ENCODE data around the gene POLA1.
A peak's percentile ranks its signal among the peaks of the same experiment; 100 is the strongest.
"Not testable (repeated sequence)": the region's sequence is repeated elsewhere in the genome, so short reads cannot be mapped to it uniquely, and the experiment has no call there.

The POLA1 gene

GRCh38 chrX:24693453-24694202 lies at the start of gene POLA1:
POLA1 (plus strand) TSS chrX:24693918; CDS start chrX:24693962, 44 bp downstream.
- peak; percentile 92 for DNase-seq (ENCODE audit: low spot score)

DNA sequence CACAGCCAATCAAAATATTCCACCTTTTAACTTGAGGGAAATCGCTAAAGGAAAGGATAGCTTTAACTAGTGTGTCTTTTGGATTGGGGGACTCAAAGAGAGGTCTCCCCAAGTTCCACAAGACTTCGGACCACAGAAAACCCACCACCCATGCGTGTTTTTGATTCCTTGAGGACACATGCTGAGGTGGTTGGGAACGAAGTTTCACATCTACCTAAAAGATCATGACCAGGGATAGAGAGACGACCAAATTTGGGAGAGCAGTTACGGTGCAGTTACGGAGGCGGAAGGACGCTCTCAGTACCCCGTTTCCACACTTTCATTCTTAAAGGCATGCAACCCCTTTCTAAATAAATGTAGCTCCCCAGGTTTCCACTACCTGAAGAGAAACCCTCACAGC lies 47.7 kb upstream of the POLA1 start:
- no peak for DNase-seq (ENCODE audit: low spot score)

- DNase-seq (ENCODE audit: low spot score): peak; percentile 34
Observed at GRCh38 chrX:24646745-24647182, 47.0 kb upstream of the POLA1 start.

DNA sequence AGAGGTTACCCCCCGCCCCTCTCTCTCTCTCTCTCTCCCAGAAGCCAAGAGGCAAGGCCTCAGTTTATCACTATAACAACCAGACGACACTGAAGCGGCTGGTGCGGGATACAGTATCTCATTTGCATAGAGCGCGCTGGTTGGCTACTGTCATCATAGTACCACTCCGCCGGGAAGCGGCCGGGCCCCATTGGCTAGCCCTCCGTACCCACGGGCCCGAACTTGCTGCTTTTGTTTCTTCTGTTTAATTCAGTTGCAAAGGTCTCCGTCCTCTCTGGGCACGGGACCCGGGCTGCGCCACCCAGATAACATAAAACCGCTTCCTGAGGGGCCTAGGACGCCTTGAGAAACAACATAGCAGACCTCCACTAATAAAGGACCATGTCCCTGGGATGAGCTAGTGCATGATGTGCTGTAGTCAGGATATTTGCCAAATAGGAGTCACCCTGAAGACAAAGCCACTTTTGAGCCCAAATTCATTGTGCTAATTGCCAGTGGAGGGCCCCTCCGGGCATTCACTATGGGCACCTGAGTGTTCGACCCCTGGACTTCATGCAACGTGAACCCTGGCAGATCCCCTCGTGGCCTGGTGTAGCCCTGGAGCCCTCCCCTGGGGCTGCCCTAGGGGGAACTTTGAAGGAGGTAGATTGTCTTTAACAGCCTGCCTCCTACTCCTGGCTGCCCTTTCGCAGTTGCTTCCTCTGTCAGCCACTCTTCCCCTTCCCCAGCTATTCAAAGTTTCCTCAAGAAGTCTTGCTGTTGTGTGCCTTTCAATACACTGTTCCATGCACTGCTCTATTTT lies 46.3 kb upstream of the POLA1 start, which contains the start of gene PCYT1B:
Gene PCYT1B, minus strand, starts transcription at position 91 of the 802 bp plus-strand sequence. CDS start 242 bp downstream, outside the sequence.
- peak; percentile 59 for DNase-seq (ENCODE audit: low spot score)

- no peak for DNase-seq (ENCODE audit: low spot score)
Observed at GRCh38 chrX:24648495-24648894, 45.2 kb upstream of the POLA1 start.

DNA sequence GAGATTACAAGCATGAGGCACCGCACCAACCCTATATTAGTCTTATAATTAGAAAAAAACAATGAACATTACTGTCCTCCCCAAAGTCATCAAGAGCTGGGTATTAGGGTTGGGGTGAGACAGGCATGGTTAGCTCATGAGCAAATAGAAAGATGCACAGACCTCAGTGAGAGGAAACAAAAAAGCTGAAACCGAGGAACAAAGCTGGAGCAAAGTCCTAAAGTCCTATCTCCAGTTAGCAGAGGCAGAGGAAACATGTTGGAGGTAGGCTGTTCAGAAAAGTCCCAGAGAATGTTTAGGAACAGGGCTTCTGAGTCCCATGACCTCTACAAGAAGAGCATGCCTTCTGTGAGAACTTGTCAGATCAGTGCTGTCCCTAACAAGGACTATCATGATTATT lies 41.9 kb upstream of the POLA1 start:
- no peak for DNase-seq (ENCODE audit: low spot score)

DNA sequence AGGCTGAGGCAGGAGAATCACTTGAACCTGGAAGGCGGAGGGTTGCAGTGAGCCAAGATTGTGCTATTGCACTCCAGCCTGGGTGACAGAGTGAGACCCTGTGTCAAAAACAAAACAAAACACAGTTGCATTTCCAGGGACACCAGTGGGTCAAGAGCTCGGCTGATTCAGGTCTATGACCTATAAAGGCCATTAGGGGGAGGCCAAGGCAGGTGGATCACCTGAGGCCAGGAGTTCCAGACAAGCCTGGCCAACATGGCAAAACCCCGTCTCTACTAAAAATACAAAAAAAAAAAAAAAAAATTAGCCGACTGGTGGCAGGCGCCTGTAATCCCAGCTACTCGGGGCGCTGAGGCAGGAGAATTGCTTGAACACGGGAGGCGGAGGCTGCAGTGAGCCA lies 38.0 kb upstream of the POLA1 start:
- not testable (repeated sequence) for DNase-seq (ENCODE audit: low spot score)

DNA sequence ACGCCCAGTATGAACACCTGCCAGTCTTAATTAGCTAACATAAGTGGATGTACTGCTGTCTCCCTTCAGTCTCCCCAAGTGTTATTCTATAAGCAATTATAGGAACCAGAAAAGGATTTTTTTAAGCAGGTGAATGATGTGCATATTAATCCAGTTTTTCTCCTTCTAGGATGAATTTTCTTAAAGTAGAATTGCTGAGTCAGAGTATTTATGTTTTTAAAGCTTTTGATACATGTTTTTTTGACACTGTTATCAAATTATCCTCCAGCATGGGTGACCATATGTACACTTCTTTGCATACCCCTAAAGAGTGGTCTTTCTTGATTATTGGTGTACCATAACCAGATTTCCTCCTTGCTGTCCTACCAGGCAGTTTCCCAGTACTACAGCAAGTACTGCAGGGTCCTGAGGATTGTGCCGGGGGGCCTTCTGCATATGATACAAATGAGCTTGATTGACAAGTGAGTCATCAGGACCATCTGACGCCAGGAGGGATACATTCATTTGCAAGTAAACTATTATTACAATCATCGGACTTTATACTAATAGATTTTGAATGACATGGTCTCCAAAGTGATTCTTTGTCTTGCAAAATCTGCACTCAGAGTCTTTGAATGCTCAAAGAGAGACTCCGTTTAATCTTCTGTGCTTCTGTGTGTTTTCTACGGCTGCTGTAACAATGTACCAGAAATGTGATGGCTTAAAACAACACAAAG lies 35.9 kb upstream of the POLA1 start:
- no peak for DNase-seq (ENCODE audit: low spot score)

- no peak for DNase-seq (ENCODE audit: low spot score)
Observed at GRCh38 chrX:24658421-24658820, 35.3 kb upstream of the POLA1 start.

- DNase-seq (ENCODE audit: low spot score): no peak
Observed at GRCh38 chrX:24659106-24659505, 34.6 kb upstream of the POLA1 start.

DNA sequence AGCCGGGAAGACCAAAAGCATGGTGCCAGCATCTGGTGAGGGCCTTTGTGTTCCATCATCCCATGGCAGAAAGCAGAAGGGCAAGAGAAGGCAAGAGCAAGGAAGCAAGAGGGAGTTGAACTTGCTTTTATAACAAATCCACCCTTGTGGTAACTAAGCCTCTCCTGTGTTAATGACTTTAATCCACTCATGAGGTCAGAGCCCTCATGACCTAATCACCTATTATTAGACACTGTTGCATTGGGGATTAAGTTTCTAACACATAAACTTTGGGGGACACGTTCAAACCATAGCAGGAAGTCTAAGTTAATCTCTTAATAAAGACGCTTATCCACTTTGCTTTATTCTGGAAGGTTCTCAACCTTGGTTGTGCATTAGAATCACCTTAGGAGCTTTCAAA lies 34.1 kb upstream of the POLA1 start:
- DNase-seq (ENCODE audit: low spot score): no peak

DNA sequence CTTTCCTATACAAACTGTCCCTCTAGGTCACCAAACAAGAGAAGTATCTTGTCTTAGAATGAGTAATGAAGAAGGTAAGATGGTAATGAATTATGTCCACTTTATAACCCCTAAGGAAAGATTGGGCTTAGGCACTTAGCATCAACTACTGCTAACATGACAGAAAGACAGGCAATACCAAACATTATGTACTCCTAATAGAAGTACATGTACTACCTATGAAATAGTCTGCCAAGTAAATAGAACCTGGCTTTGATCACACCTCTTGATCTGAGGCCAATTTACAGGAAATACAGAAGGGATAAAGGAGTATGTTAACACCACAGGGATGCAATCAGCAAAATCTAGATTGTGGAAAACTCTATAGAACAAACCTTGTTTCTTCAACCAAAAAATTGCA lies 32.4 kb upstream of the POLA1 start:
- no peak for DNase-seq (ENCODE audit: low spot score)

- DNase-seq (ENCODE audit: low spot score): no peak
Observed at GRCh38 chrX:24662352-24662751, 31.4 kb upstream of the POLA1 start.

DNA sequence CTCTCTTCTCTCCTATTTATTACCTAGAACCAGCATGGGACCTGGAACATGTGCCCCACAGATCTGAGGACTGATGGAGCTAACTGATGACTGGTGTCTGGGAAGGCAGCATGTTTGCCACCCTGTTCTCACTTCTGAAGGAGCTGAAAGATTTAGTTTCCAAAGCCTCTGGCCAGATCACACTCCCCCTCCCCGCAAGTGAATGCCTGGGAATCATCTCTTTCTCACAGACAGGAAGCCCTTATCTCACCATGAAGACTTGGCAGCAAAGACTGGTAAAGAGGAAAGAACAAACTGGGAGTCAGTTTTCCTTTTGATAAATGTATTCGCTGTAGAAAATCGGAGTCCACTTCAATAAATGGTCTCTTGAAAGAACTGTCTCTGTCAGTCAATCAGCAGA lies 25.6 kb upstream of the POLA1 start:
- no peak for DNase-seq (ENCODE audit: low spot score)

DNA sequence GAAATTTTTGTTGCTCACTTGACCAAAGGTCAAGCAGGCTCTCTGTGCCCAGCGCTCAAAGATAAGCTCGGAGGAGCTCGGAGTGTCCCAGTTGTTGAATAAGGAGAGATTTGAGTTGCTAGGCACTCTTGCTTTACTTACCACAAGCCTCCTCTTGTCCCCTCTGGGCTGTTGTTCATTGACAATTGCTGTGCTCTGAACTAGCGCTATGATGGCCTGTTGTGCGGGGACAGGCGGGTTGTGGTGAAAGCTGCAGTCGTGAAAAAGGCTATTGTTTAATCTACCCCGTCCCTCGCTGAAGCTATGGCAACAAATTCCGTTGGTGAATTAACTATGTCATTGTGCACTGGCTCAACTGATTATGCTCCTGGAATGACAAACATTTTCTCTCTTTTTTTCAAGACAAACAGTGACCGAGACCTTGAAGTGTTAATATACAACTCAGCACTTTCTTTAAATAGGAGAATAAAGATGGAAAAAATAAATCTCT lies 21.0 kb upstream of the POLA1 start:
- peak; percentile 80 for DNase-seq (ENCODE audit: low spot score)

- DNase-seq (ENCODE audit: low spot score): no peak
Observed at GRCh38 chrX:24673424-24673823, 20.3 kb upstream of the POLA1 start.

DNA sequence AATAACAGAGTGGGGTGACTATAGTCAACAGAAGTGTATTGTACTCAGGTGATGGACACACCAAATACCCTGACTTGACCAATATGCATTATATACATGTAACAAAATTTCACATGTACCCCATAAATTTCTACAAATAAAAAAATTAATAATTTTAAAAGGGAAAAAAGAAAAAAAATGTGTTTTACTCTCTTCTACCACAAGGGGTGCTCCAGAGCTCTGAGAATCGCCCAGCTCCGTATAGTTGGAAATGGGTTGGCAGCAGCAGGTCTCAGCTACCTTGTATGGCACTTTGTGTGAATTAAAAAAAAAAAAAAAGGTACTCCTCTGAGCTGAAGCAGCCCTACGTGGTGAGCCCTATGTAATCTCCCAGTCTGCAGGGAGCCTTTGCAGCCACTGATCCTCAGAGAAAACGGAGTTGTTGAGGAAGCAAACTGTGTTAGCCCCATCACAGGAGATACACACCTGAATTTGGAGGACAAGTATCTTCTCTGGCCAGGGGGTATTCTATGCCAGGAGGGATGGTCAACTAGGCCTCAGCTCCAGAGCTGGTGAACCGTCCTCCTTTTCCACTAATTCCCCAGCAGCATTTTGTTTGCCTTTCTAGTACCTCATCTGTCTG lies 17.2 kb upstream of the POLA1 start:
- no peak for DNase-seq (ENCODE audit: low spot score)

DNA sequence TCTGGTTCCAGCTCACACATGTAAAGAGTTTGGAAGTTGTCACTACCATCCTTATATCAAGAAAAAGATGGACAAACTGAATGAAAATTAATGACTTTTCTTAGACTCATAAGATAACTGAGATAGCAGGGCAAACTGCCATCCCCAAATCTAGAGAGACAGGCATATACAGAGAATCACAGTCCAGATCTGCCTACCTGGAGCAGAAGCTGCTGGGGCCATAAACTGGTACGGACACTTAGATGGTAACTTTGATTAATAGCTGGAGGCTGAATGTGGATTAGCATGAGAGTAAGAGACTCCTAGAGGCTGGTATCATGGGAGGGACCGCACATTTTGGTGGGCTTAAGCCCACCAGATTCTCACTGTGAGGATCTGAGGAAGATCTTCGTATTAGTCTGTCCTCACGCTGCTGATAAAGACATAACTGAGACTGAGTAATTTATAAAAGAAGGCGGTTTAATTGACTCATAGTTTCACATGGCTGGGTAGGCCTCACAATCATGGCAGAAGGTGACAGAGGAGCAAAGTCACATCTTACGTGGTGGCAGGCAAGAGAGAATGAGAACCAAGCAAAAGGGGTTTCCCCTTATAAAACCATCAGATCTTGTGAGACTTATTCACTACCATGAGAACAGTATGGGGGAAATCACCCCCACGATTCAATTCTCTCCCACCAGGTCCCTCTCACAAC lies 10.8 kb upstream of the POLA1 start:
- no peak for DNase-seq (ENCODE audit: low spot score)

DNA sequence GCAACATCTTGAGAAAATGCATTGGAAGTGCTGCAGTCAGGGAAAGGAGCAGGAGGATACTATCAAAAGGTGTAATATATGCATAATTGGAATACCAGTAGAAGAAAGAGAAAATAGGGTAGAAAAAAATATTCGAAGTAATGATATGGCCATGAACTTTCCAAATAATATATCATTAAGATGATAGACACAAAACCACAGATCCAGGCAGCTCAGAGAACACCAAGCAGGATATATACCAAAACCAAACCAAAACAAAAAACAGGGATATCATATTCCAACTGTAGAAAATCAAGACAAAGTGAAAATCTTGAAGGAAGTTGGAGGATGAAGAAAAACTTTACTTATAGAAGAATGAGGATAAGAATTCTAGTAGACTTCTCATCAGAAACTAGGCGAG lies 9.7 kb upstream of the POLA1 start:
- no peak for DNase-seq (ENCODE audit: low spot score)

DNA sequence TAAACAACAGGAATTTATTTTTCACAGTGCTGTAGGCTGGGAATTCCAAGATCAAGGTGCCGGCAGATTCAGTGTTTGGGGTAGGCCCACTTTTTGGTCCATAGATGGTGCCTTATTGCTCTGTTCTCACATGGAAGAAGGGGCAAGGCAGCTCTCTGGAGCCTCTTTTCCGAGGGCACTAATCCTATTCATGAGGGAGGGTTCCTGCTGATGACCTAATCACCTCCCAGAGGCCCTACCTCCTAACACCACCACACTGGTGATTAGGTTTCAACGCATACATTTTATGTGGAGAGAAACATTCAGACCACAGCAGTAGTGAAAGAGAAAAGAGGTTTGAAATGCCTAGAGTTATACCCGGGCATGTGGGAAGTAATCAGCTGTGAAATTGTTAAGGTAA lies 1.4 kb upstream of the POLA1 start:
- no peak for DNase-seq (ENCODE audit: low spot score)

GRCh38 chrX:24694825-24695224 lies 1.1 kb downstream of the POLA1 start:
- DNase-seq (ENCODE audit: low spot score): no peak

Measured in putamen (tissue), 1 donor.